ENCODE results near the gene RALGDS. TPM values are rescaled to one million over a fixed set of nuclear protein-coding genes. Genes with fewer than 3 reads are reported as not detected.
A peak's percentile ranks its signal among the peaks of the same experiment; 100 is the strongest.

Gene RALGDS
- total and polyA plus RNA-seq, 2 of the 4 experiments (the other 2 are of a cell fraction) = 13.1 to 36.9 TPM

DNA sequence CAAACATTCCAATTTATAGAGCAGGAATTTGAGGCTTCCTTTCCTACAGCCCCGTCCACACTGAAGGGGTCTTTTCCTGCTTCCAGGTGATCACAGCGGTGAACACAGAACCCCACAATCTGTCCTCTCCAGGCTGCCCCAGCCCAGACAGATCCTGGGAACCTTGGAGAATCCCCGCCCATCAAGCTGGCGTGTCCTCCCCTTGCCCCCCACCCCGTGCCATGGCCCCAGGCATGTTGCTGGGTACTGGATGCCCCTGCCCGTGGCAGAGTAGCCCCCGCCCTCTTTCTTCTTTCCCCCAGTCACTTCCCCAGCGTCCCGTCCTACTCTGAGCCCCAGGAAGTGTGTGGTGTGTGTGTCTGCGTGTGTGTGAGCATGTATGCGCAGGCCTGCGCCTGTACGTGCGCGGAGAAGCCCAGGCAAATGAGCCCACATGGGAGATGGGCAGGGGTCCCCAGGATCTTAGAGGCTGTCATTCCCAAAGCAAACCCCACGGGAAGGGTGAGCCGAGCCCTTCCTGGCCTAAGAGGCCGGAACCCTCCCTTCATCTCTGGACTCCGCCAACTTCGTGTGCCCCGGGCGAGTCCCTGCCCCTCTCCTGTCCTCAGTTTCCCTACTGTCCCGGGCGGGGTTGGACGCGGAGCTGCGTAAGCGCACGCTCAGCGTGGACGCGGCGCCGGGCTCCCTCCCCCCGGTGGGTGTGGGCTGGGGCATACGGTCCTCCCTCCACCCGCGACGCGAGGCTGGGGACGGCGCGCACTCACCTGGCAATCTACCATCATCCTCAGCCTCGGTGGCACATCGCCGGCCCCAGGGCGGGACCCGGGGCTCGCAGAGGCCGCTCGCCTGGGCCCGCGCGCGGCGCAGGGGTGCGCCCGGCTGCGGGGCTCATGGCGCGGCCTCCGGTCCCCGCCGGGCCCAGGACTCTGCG, 27.4 kb upstream of the RALGDS start (continued):
- TF ChIP-seq MAZ (IDR thresholded peaks at IDR 0.05; ENCODE audit: borderline replicate concordance, low read depth, low read length) = peak; percentile 56; the same call in 1 of the 2 replicates

- Histone ChIP-seq H4K20me1 (ENCODE audit: insufficient read depth, low read length) (peaks cover 51% of the 10 kb centered on the region), H3K4me2 (ENCODE audit: low read depth, low read length) (peak overlapping the region; percentile 96), H3K14ac (replicated peaks; ENCODE audit: low read depth, low read length) (0 out of 2 replicates have a peak overlapping the region, but pooled peaks have one; percentile 13), H3K23ac (ENCODE audit: low read depth, low read length) (peak overlapping the region; percentile 73; the same call in 1 of the 2 replicates), H4K5ac (ENCODE audit: low read depth, low read length) (peak overlapping the region; percentile 50; the same call in 1 of the 2 replicates), H2AK9ac (replicated peaks; ENCODE audit: low read depth, low read length, poor library complexity) (peak overlapping the region; percentile 95), H3K27ac (ENCODE audit: insufficient read depth, low read length) (no peak overlapping the region), H3K18ac (ENCODE audit: low read depth, low read length) (no peak overlapping the region), H3K27me3 (ENCODE audit: control insufficient read depth, insufficient read depth, low read length) (no peaks in the 10 kb centered on the region), H2BK120ac (ENCODE audit: low read depth, low read length) (no peak overlapping the region), H3K4me1 (ENCODE audit: control insufficient read depth, insufficient read depth, low read length) (peaks cover 17% of the 10 kb centered on the region), H2AK5ac (ENCODE audit: low read depth, low read length) (peak overlapping the region; percentile 58; the same call in 1 of the 2 replicates), H2BK20ac (ENCODE audit: low read depth, low read length) (no peak overlapping the region), H3K79me1 (ENCODE audit: low read depth in 1 of 2, low read length in 2 of 2) (peaks cover 10 to 53% of the 10 kb centered on the region in 2 experiments), H3K56ac (ENCODE audit: extremely low read depth, insufficient read depth, low read length) (no peak overlapping the region), H3K4me3 (ENCODE audit: insufficient read depth, low read depth, low read length) (peak overlapping the region; percentile 74), H2BK15ac (ENCODE audit: low read depth, low read length) (no peak overlapping the region), H3K9me1 (ENCODE audit: insufficient read depth, low read length) (no peaks in the 10 kb centered on the region), H3K36me3 (ENCODE audit: control insufficient read depth, insufficient read depth, low read length) (no peaks in the 10 kb centered on the region), H2AFZ (replicated peaks; ENCODE audit: low read length, poor library complexity) (peak overlapping the region; percentile 71), H3K9ac (ENCODE audit: low read depth, low read length) (peak overlapping the region; percentile 86), H3K4ac (ENCODE audit: low read depth, low read length) (peak overlapping the region; percentile 36; the same call in 1 of the 2 replicates), H3K9me3 (ENCODE audit: control insufficient read depth, insufficient read depth, low read length) (no peaks in the 10 kb centered on the region), H4K91ac (ENCODE audit: insufficient read depth, low read depth, low read length) (no peak overlapping the region), H2BK5ac (ENCODE audit: low read depth, low read length, poor library complexity, severe bottlenecking) (no peak overlapping the region), H4K8ac (ENCODE audit: low read depth in 2 of 2, low read length in 2 of 2) (peak overlapping the region; percentile 75 to 94; a peak in 2 of 4 replicates)
- ChIA-PET POLR2A (ENCODE audit: unreplicated experiment) (no interaction called here), CTCF (interaction anchor here (0.8 to 1.7 kb wide), 7 partner anchors 12 to 126 kb away, joined by 3 to 4 read pairs (median 3); no protein-coding TSS in a partner anchor)
- intact Hi-C loops (cut with micrococcal nuclease) = loop anchor here (1.0 kb wide), 2 partner anchors 106 to 170 kb away; no protein-coding TSS in a partner anchor
- dilution Hi-C loops (cut with HindIII; ENCODE audit: low sequenced_read_pairs, unreplicated experiment) = no loop called here
- DNase-seq = peak; percentile 32
- WGBS, 2 experiments (ENCODE audit: extremely low coverage in 2 of 2, insufficient read length in 1 of 2) = no CpG with 5 or more reads among the region's 14 CpGs
- ATAC-seq (ENCODE audit: low read depth) = peak; percentile 24; the same call in 1 of the 2 replicates
- in situ Hi-C loops (cut with MboI; ENCODE audit: low sequenced_read_pairs) = loop anchor here (5.0 kb wide), 1 partner anchor 40 kb away; no protein-coding TSS in a partner anchor
- no TSS peak for BruUV-seq (replicated peaks)
- no peak for TF ChIP-seq RCOR1 (IDR thresholded peaks at IDR 0.05; ENCODE audit: insufficient replicate concordance, low read length)
- TF ChIP-seq POLR2A (IDR thresholded peaks at IDR 0.05; ENCODE audit: low read depth, low read length) = no peak
- no peak for TF ChIP-seq FOS (IDR thresholded peaks at IDR 0.05; ENCODE audit: low read depth, low read length)
- TF ChIP-seq, protein P1, sequence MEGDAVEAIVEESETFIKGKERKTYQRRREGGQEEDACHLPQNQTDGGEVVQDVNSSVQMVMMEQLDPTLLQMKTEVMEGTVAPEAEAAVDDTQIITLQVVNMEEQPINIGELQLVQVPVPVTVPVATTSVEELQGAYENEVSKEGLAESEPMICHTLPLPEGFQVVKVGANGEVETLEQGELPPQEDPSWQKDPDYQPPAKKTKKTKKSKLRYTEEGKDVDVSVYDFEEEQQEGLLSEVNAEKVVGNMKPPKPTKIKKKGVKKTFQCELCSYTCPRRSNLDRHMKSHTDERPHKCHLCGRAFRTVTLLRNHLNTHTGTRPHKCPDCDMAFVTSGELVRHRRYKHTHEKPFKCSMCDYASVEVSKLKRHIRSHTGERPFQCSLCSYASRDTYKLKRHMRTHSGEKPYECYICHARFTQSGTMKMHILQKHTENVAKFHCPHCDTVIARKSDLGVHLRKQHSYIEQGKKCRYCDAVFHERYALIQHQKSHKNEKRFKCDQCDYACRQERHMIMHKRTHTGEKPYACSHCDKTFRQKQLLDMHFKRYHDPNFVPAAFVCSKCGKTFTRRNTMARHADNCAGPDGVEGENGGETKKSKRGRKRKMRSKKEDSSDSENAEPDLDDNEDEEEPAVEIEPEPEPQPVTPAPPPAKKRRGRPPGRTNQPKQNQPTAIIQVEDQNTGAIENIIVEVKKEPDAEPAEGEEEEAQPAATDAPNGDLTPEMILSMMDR (conservative IDR thresholded peaks at IDR 0.05; ENCODE audit: low read depth, low read length) = peak; percentile 87
- no peak for TF ChIP-seq MAFK (IDR thresholded peaks at IDR 0.05; ENCODE audit: low read depth, low read length)
- no peak for TF ChIP-seq CEBPB (IDR thresholded peaks at IDR 0.05; ENCODE audit: low read depth, low read length)
- no peak for TF ChIP-seq BHLHE40 (IDR thresholded peaks at IDR 0.05; ENCODE audit: low read depth, low read length)
- TF ChIP-seq SMC3 (IDR thresholded peaks at IDR 0.05; ENCODE audit: low read depth, low read length) = peak; percentile 77
- no peak for TF ChIP-seq CHD1 (IDR thresholded peaks at IDR 0.05; ENCODE audit: low read depth, low read length)
- TF ChIP-seq MAZ (IDR thresholded peaks at IDR 0.05; ENCODE audit: borderline replicate concordance, low read depth, low read length) = no peak
- TF ChIP-seq RFX5 (IDR thresholded peaks at IDR 0.05; ENCODE audit: low read depth, low read length) = no peak
Observed at GRCh38 chr9:133147412-133148198, 26.6 kb upstream of the RALGDS start.

All from IMR-90 (cell line).